OCI-LY7 (cell line): Measurements from ENCODE around the gene DMRT3.

Experiments used
- CTCF ChIP-seq: fragments of 200-600 bp; sonication (generic); conservative IDR thresholded peaks from 2 replicates; pipeline ENCODE4 v1.5.1; 2014; ENCODE audit warnings: mild to moderate bottlenecking, antibody characterized with exemption, low read length, moderate library complexity, mixed read lengths
- EZH2phosphoT487 ChIP-seq: fragments of 200-600 bp; sonication (generic); IDR thresholded peaks from 2 replicates; pipeline ENCODE4 v1.6.1; 2018; ENCODE audit warnings: low read depth, borderline replicate concordance, mild to moderate bottlenecking, mixed run types, antibody characterized with exemption, low read length, moderate library complexity, mixed read lengths

DNA sequence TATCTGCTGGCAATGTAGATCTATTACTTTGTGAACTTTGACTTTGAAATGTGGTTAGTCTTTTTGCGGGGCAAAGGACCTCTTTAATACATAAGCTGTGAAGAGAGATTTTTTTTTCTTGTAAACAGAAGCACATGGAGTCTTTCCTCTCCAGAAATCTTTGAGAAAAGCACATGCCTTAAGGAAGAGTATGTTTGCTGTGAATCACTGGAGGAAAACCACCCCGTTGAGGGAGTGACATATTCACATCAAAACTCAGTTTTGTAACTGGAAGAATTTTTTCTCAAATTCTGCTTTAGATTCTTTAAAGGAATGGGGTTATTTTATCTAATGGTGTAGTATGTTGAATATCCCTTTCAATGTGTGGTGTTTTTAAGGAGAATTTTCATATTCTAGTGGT, 3.5 kb downstream of the DMRT3 start:
- TF ChIP-seq CTCF (no peak), EZH2phosphoT487 (no peak)
